HEK293 (cell line): Measurements from ENCODE around the gene UGT1A8.
"Not testable (repeated sequence)": the region's sequence is repeated elsewhere in the genome, so short reads cannot be mapped to it uniquely, and the experiment has no call there.

Source experiments
- CTCF ChIA-PET: fragments of 350-600 bp; formaldehyde crosslinking; extraction: SDS; loops from one replicate; lab custom pipeline; 2021; ENCODE audit warnings: antibody characterized with exemption; lab: Yijun Ruan, JAX
- POLR2A ChIA-PET: fragments of 300-600 bp; formaldehyde crosslinking; extraction: SDS; loops from one replicate; lab custom pipeline; 2020; ENCODE audit warnings: antibody characterized with exemption, inconsistent platforms; lab: Yijun Ruan, JAX
- H3K27ac ChIP-seq: fragments of 200-500 bp; sonication (Bioruptor generic); 2 replicates; pipeline ENCODE4 v1.5.1; 2014; ENCODE audit warnings: low read depth, low read length, control low read depth, inconsistent platforms; ENCODE audit errors: extremely low read depth
- H3K36me3 ChIP-seq, 2 experiments: fragments of 200-500 bp in 1 of 2; sonication (Bioruptor generic) in 1 of 2; 1 replicate in 1 of 2; 2 replicates in 1 of 2; pipeline ENCODE4 v1.5.1; 2014 to 2017; ENCODE audit warnings: inconsistent platforms in 2 of 2, low read length in 2 of 2; ENCODE audit not compliant: control insufficient read depth in 2 of 2, insufficient read depth in 1 of 2
- H3K4me1 ChIP-seq: fragments of 200-500 bp; sonication (Bioruptor generic); 2 replicates; pipeline ENCODE4 v1.5.1; 2014; ENCODE audit warnings: mild to moderate bottlenecking, low read length, inconsistent platforms; ENCODE audit not compliant: control insufficient read depth, insufficient read depth
- H3K4me3 ChIP-seq: 2 replicates; pipeline ENCODE4 v1.5.1; 2011; ENCODE audit warnings: low read depth, mild to moderate bottlenecking, control low read depth, low read length, moderate library complexity
- H3K9me3 ChIP-seq: fragments of 200-500 bp; sonication (Bioruptor generic); 2 replicates; pipeline ENCODE4 v1.5.1; 2014; ENCODE audit warnings: low read depth, low read length, inconsistent platforms; ENCODE audit not compliant: control insufficient read depth, insufficient read depth
- GLIS2 ChIP-seq: fragments of 450-650 bp; formaldehyde crosslinking; IDR thresholded peaks from 2 replicates; pipeline ENCODE4 v1.5.1; 2016; ENCODE audit warnings: missing biosample characterization, missing genetic modification characterization
- KLF1 ChIP-seq: fragments of 450-650 bp; formaldehyde crosslinking; IDR thresholded peaks from 2 replicates; pipeline ENCODE4 v1.5.1; 2016; ENCODE audit warnings: missing biosample characterization, missing genetic modification characterization
- MEIS1 ChIP-seq: sonication (generic); formaldehyde crosslinking; IDR thresholded peaks from 2 replicates; pipeline ENCODE4 v1.8.1; 2022; ENCODE audit warnings: missing genetic modification reagents, mild to moderate bottlenecking, borderline replicate concordance
- PRDM6 ChIP-seq: fragments of 450-650 bp; formaldehyde crosslinking; IDR thresholded peaks from 2 replicates; pipeline ENCODE4 v1.5.1; 2017; ENCODE audit warnings: missing biosample characterization, missing genetic modification characterization
- ZBTB49 ChIP-seq: fragments of 450-650 bp; formaldehyde crosslinking; IDR thresholded peaks from 2 replicates; pipeline ENCODE4 v1.5.1; 2016; ENCODE audit warnings: missing biosample characterization, missing genetic modification characterization, low read depth
- ZFHX2 ChIP-seq: fragments of 450-650 bp; formaldehyde crosslinking; conservative IDR thresholded peaks from 2 replicates; pipeline ENCODE4 v1.5.1; 2016; ENCODE audit warnings: missing biosample characterization, missing genetic modification characterization
- ZNF10 ChIP-seq: fragments of 450-650 bp; formaldehyde crosslinking; IDR thresholded peaks from 2 replicates; pipeline ENCODE4 v1.5.1; 2017; ENCODE audit warnings: missing biosample characterization, missing genetic modification characterization
- ZNF112 ChIP-seq: fragments of 450-650 bp; formaldehyde crosslinking; IDR thresholded peaks from 2 replicates; pipeline ENCODE4 v1.5.0; 2017; ENCODE audit warnings: missing biosample characterization, missing genetic modification characterization
- ZNF211 ChIP-seq: fragments of 450-650 bp; formaldehyde crosslinking; IDR thresholded peaks from 2 replicates; pipeline ENCODE4 v1.5.1; 2016; ENCODE audit warnings: low read depth, missing biosample characterization, missing genetic modification characterization
- ZNF311 ChIP-seq: fragments of 450-650 bp; formaldehyde crosslinking; IDR thresholded peaks from 2 replicates; pipeline ENCODE4 v1.5.1; 2017; ENCODE audit warnings: missing biosample characterization, missing genetic modification characterization, borderline replicate concordance
- ZNF350 ChIP-seq: fragments of 450-650 bp; formaldehyde crosslinking; IDR thresholded peaks from 2 replicates; pipeline ENCODE4 v1.5.0; 2017; ENCODE audit warnings: missing biosample characterization, mild to moderate bottlenecking, missing genetic modification characterization
- ZNF488 ChIP-seq: fragments of 450-650 bp; formaldehyde crosslinking; IDR thresholded peaks from 2 replicates; pipeline ENCODE4 v1.5.1; 2016; ENCODE audit warnings: missing biosample characterization, missing genetic modification characterization
- ZNF521 ChIP-seq: fragments of 450-650 bp; formaldehyde crosslinking; IDR thresholded peaks from 2 replicates; pipeline ENCODE4 v1.5.1; 2017; ENCODE audit warnings: missing biosample characterization, mild to moderate bottlenecking, missing genetic modification characterization
- ZNF626 ChIP-seq: fragments of 450-650 bp; sonication (Bioruptor Pico); formaldehyde crosslinking; IDR thresholded peaks from 2 replicates; pipeline ENCODE4 v1.5.1; 2018; ENCODE audit warnings: missing biosample characterization, missing genetic modification characterization, inconsistent platforms
- ZNF677 ChIP-seq: fragments of 450-650 bp; IDR thresholded peaks from 2 replicates; pipeline ENCODE4 v1.5.0; 2018; ENCODE audit warnings: missing biosample characterization, mild to moderate bottlenecking, missing genetic modification characterization, moderate library complexity
- TF ChIP-seq, protein P1 (sequence below): fragments of 450-650 bp; formaldehyde crosslinking; IDR thresholded peaks from 2 replicates; pipeline ENCODE4 v1.5.1; 2016; ENCODE audit warnings: missing biosample characterization, missing genetic modification characterization
- TF ChIP-seq, protein P2 (sequence below): fragments of 450-650 bp; formaldehyde crosslinking; IDR thresholded peaks from 2 replicates; pipeline ENCODE4 v1.5.1; 2016; ENCODE audit warnings: missing biosample characterization, missing genetic modification characterization

Gene UGT1A8

DNA sequence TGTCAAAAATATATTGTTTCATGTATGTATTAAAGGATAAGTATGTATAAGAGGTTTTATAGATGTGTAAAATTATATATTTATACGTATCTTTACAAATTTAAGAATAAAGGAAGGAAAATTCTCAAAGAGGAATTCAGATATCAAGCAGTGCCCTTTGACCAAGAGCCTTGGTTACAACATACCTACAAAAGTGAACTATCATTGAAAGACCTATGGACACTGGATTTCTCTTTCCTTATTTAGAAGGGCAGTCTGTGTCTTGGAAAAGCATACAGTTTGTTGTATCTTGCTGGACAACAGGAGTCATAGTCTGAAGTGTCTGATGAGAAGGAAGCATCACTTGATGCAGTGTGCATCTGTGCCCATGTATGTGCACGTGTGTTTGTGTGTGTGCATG lies 29.0 kb upstream of the UGT1A8 start:
- H3K9me3 ChIP-seq: no peaks in the 10 kb centered on the region
- no peaks in the 10 kb centered on the region for H3K36me3 ChIP-seq
- H3K4me1 ChIP-seq: no peaks in the 10 kb centered on the region
- CTCF ChIA-PET: no interaction called here
- TF ChIP-seq ZNF311 (tag by site-specific recombination) (no peak), ZBTB49 (no peak), ZFHX2 (tag by site-specific recombination) (no peak), ZNF211 (tag by site-specific recombination) (no peak), ZNF350 (tag by site-specific recombination) (no peak), ZNF626 (tag by site-specific recombination) (no peak), KLF1 (no peak), PRDM6 (tag by site-specific recombination) (no peak), ZNF10 (no peak), GLIS2 (tag by site-specific recombination) (no peak), ZNF112 (tag by site-specific recombination) (no peak), MEIS1 (CRISPR knock-in tag) (no peak), ZNF488 (tag by site-specific recombination) (no peak), ZNF677 (tag by site-specific recombination) (no peak), ZNF521 (tag by site-specific recombination) (no peak)
- TF ChIP-seq, protein P1, sequence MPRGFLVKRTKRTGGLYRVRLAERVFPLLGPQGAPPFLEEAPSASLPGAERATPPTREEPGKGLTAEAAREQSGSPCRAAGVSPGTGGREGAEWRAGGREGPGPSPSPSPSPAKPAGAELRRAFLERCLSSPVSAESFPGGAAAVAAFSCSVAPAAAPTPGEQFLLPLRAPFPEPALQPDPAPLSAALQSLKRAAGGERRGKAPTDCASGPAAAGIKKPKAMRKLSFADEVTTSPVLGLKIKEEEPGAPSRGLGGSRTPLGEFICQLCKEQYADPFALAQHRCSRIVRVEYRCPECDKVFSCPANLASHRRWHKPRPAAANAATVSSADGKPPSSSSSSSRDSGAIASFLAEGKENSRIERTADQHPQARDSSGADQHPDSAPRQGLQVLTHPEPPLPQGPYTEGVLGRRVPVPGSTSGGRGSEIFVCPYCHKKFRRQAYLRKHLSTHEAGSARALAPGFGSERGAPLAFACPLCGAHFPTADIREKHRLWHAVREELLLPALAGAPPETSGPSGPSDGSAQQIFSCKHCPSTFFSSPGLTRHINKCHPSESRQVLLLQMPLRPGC (tag by site-specific recombination): no peak
- TF ChIP-seq, protein P2, sequence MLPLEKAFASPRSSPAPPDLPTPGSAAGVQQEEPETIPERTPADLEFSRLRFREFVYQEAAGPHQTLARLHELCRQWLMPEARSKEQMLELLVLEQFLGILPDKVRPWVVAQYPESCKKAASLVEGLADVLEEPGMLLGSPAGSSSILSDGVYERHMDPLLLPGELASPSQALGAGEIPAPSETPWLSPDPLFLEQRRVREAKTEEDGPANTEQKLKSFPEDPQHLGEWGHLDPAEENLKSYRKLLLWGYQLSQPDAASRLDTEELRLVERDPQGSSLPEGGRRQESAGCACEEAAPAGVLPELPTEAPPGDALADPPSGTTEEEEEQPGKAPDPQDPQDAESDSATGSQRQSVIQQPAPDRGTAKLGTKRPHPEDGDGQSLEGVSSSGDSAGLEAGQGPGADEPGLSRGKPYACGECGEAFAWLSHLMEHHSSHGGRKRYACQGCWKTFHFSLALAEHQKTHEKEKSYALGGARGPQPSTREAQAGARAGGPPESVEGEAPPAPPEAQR (tag by site-specific recombination): no peak
- no peak overlapping the region for H3K27ac ChIP-seq
- POLR2A ChIA-PET: no interaction called here
- H3K4me3 ChIP-seq: no peak overlapping the region

DNA sequence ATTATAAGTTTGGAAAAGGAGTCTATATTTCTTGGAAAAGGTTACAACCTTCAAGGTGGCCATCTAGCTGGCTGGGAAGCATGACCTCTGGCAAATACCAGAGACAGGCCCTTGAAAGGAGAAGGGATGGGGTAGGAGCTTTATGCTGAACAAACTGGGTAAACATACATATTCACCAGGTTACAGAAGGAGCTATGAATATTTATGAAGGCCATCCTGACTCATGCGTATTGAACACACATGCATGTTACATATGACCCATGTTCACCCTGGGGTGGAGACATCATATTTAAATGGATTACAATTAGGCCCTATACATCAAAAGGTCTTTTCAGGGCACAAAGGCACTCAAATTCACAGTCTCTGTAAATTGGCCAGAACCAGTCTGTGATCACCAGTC lies 24.7 kb upstream of the UGT1A8 start:
- H3K36me3 ChIP-seq, H3K4me1 ChIP-seq, POLR2A ChIA-PET, H3K27ac ChIP-seq, H3K9me3 ChIP-seq, CTCF ChIA-PET, H3K4me3 ChIP-seq: not testable (repeated sequence)
